ENCODE measurements around the gene A3GALT2. TPM values are rescaled to one million over a fixed set of nuclear protein-coding genes. Genes with fewer than 3 reads are reported as not detected.

The A3GALT2 gene
- total and polyA plus RNA-seq, 2 donors (not counting 1 experiment from before 2014, with no cell fraction given) = not detected

- Mint-ChIP-seq H3K27me3 (peaks cover 8% of the 10 kb centered on the region), H3K27ac (no peak overlapping the region), H3K4me1 (peaks cover 4% of the 10 kb centered on the region), H3K9me3 (ENCODE audit: insufficient read depth) (no peaks in the 10 kb centered on the region), H3K4me3 (no peak overlapping the region)
- WGBS (ENCODE audit: insufficient coverage) = 66% methylated on average over 2 of the region's 2 CpGs
- no peak overlapping the region for H3K27ac ChIP-seq (ENCODE audit: low read length in 2 of 2)
- CTCF ChIA-PET = interaction anchor here (1.0 to 10.4 kb wide), 3 partner anchors 39 to 106 kb away, joined by 3 to 148 read pairs (median 9); no protein-coding TSS in a partner anchor
- H4K20me1 ChIP-seq (ENCODE audit: control insufficient read depth, insufficient read depth, low read length, poor library complexity, severe bottlenecking) = no peaks in the 10 kb centered on the region
- no peak overlapping the region for H2AFZ ChIP-seq (ENCODE audit: insufficient read depth, low read depth, low read length, poor library complexity, severe bottlenecking)
- H3K4me2 ChIP-seq (replicated peaks; ENCODE audit: low read depth, low read length, poor library complexity, severe bottlenecking) = no peak overlapping the region
- H3K27me3 ChIP-seq (replicated peaks in 1 of 4; ENCODE audit: control extremely low read depth in 1 of 4, control insufficient read depth in 3 of 4, insufficient read depth in 4 of 4, low read length in 3 of 4) = peaks cover 0 to 10% (median 3%) of the 10 kb centered on the region in 4 experiments
- no peak overlapping the region for H3K4me3 ChIP-seq (ENCODE audit: control extremely low read depth in 1 of 5, extremely low read depth in 1 of 5, insufficient read depth in 1 of 5, low read depth in 2 of 5, low read length in 4 of 5)
- ATAC-seq (ENCODE audit: low read depth) (no peak), DNase-seq (no peak)
- POLR2A ChIA-PET = no interaction called here
- H3K79me2 ChIP-seq (ENCODE audit: control insufficient read depth, insufficient read depth, low read length) = no peaks in the 10 kb centered on the region
- H3K36me3 ChIP-seq (replicated peaks in 1 of 2; ENCODE audit: control extremely low read depth in 1 of 2, control insufficient read depth in 1 of 2, extremely low read depth in 1 of 2, insufficient read depth in 2 of 2, low read length in 1 of 2) = no peaks in the 10 kb centered on the region
- no peaks in the 10 kb centered on the region for H3K9me3 ChIP-seq (ENCODE audit: control extremely low read depth in 1 of 3, control insufficient read depth in 2 of 3, insufficient read depth in 1 of 3, low read length in 2 of 3)
- TF ChIP-seq CTCF (IDR thresholded peaks at IDR 0.05) = no peak
- TF ChIP-seq EZH2 (IDR thresholded peaks at IDR 0.05; ENCODE audit: borderline replicate concordance, insufficient read depth, low read depth, low read length, poor library complexity, severe bottlenecking) = no peak
- intact Hi-C loops (cut with micrococcal nuclease) = no loop called here
- peaks cover 4 to 5% of the 10 kb centered on the region in 2 donors for H3K4me1 ChIP-seq (ENCODE audit: control insufficient read depth in 2 of 2, insufficient read depth in 2 of 2, low read length in 2 of 2)
- no peak overlapping the region for H3K9ac ChIP-seq (ENCODE audit: low read length)
Observed at GRCh38 chr1:33364565-33364918, 43.6 kb upstream of the A3GALT2 start.

- WGBS (ENCODE audit: insufficient coverage) = 91% methylated on average over 5 of the region's 5 CpGs
- Histone ChIP-seq H3K27ac (ENCODE audit: low read length in 2 of 2) (no peak overlapping the region), H3K4me2 (replicated peaks; ENCODE audit: low read depth, low read length, poor library complexity, severe bottlenecking) (no peak overlapping the region), H3K9ac (ENCODE audit: low read length) (no peak overlapping the region), H3K4me1 (ENCODE audit: control insufficient read depth in 2 of 2, insufficient read depth in 2 of 2, low read length in 2 of 2) (peaks cover 4 to 5% of the 10 kb centered on the region in 2 donors), H4K20me1 (ENCODE audit: control insufficient read depth, insufficient read depth, low read length, poor library complexity, severe bottlenecking) (no peaks in the 10 kb centered on the region), H3K4me3 (ENCODE audit: control extremely low read depth in 1 of 5, extremely low read depth in 1 of 5, insufficient read depth in 1 of 5, low read depth in 2 of 5, low read length in 4 of 5) (no peak overlapping the region), H3K36me3 (replicated peaks in 1 of 2; ENCODE audit: control extremely low read depth in 1 of 2, control insufficient read depth in 1 of 2, extremely low read depth in 1 of 2, insufficient read depth in 2 of 2, low read length in 1 of 2) (no peaks in the 10 kb centered on the region), H3K9me3 (ENCODE audit: control extremely low read depth in 1 of 3, control insufficient read depth in 2 of 3, insufficient read depth in 1 of 3, low read length in 2 of 3) (no peaks in the 10 kb centered on the region), H2AFZ (ENCODE audit: insufficient read depth, low read depth, low read length, poor library complexity, severe bottlenecking) (no peak overlapping the region), H3K79me2 (ENCODE audit: control insufficient read depth, insufficient read depth, low read length) (no peaks in the 10 kb centered on the region), H3K27me3 (replicated peaks in 1 of 4; ENCODE audit: control extremely low read depth in 1 of 4, control insufficient read depth in 3 of 4, insufficient read depth in 4 of 4, low read length in 3 of 4) (peaks cover 0 to 10% (median 3%) of the 10 kb centered on the region in 4 experiments)
- CTCF ChIA-PET = interaction anchor here (1.0 to 10.4 kb wide), 2 partner anchors 37 to 67 kb away, joined by 3 to 148 read pairs; no protein-coding TSS in a partner anchor
- Mint-ChIP-seq H3K27ac (no peak overlapping the region), H3K4me1 (peaks cover 4% of the 10 kb centered on the region), H3K27me3 (peaks cover 3% of the 10 kb centered on the region), H3K9me3 (ENCODE audit: insufficient read depth) (no peaks in the 10 kb centered on the region), H3K4me3 (no peak overlapping the region)
- TF ChIP-seq CTCF (IDR thresholded peaks at IDR 0.05) = no peak
- no peak for TF ChIP-seq EZH2 (IDR thresholded peaks at IDR 0.05; ENCODE audit: borderline replicate concordance, insufficient read depth, low read depth, low read length, poor library complexity, severe bottlenecking)
- intact Hi-C loops (cut with micrococcal nuclease) = no loop called here
- DNase-seq (no peak), ATAC-seq (ENCODE audit: low read depth) (no peak)
- POLR2A ChIA-PET = interaction anchor here (0.6 kb wide), 1 partner anchor 54 kb away, joined by 4 read pairs; no protein-coding TSS in a partner anchor
Observed at GRCh38 chr1:33363470-33363861, 42.6 kb upstream of the A3GALT2 start.
